Upper lobe of left lung (tissue), 6 donors: ENCODE data around the gene ALDH1A3. TPM values are rescaled to one million over a fixed set of nuclear protein-coding genes. Genes with fewer than 3 reads are reported as not detected.

ENCODE experiments used
- ATAC-seq, 2 donors: fragments of 200-7000 bp; cut with Tn5 transposase; one replicate each; pipeline ENCODE4 v1.9.1; 2022; ENCODE audit warnings: mild to moderate bottlenecking in 2 of 2, moderate library complexity in 2 of 2; ENCODE audit not compliant: low FRiP score in 2 of 2
- DNase-seq, 2 donors: peaks; one replicate each; pipeline ENCODE4 v3.0.0-alpha.2; 2019 to 2020
- H3K27ac ChIP-seq, 4 donors: fragments of 200-600 bp; sonication (generic); one replicate each; pipeline ENCODE4 v1.5.1; 2016 to 2019
- H3K27me3 ChIP-seq, 4 donors: fragments of 200-600 bp; sonication (generic); one replicate each; pipeline ENCODE4 v1.5.1; 2017 to 2019
- H3K36me3 ChIP-seq, 4 donors: fragments of 200-600 bp; sonication (generic); one replicate each; pipeline ENCODE4 v1.5.1; 2016 to 2019
- H3K4me1 ChIP-seq, 4 donors: fragments of 200-600 bp; sonication (generic); one replicate each; pipeline ENCODE4 v1.5.1; 2018 to 2019
- H3K4me3 ChIP-seq, 4 donors: fragments of 200-600 bp; sonication (generic); one replicate each; pipeline ENCODE4 v1.5.1; 2017 to 2019; ENCODE audit warnings: mild to moderate bottlenecking in 2 of 4, moderate library complexity in 1 of 4
- H3K9me3 ChIP-seq, 4 donors: fragments of 200-600 bp; sonication (generic); one replicate each; pipeline ENCODE4 v1.5.1; 2018 to 2019
- CTCF ChIP-seq, 6 experiments: fragments of 450-650 bp in 4 of 6; fragments of 200-600 bp in 2 of 6; sonication (generic) in 2 of 6; IDR thresholded peaks; one replicate each; pipeline ENCODE4 v1.5.1; 2016 to 2019; ENCODE audit warnings: antibody characterized with exemption in 6 of 6
- EP300 ChIP-seq, 4 donors: sonication (generic); formaldehyde crosslinking; IDR thresholded peaks; one replicate each; pipeline ENCODE4 v1.5.1; 2017; ENCODE audit warnings: antibody characterized with exemption in 4 of 4, control low read depth in 2 of 4
- POLR2A ChIP-seq, 4 donors: fragments of 450-650 bp; IDR thresholded peaks; one replicate each; pipeline ENCODE4 v1.5.1; 2016 to 2017; ENCODE audit warnings: antibody characterized with exemption in 4 of 4, mild to moderate bottlenecking in 2 of 4
- POLR2AphosphoS5 ChIP-seq, 2 donors: sonication (generic); formaldehyde crosslinking; IDR thresholded peaks; one replicate each; pipeline ENCODE4 v1.5.1; 2017; ENCODE audit warnings: antibody characterized with exemption in 2 of 2
- WGBS, 2 donors: methylation state at CpG; one replicate each; pipeline ENCODE4 v1.1.5; 2017 to 2018; 5-methylcytosine and 5-hydroxymethylcytosine counted together
- total RNA-seq, 6 donors: library from RNA; depleted of rRNA in 4 of 6; stranded (reverse); fragments of >200 nt in 4 of 6; gene quantifications; one replicate each; pipeline versions ENCODE4 v1.1.0 to v1.2.1, GENCODE V29; 2016 to 2021
- donor health status: DM: no; HTN: no; CAD: no; lungs with moderate emphysema.
- donor health status: DM: no; HTN: yes; CAD: no; lungs with severe emphysema.

The ALDH1A3 gene
- total RNA-seq, 6 donors from 2014 or later: 3.6 to 41.5 (median 14.1) TPM

- Histone ChIP-seq H3K27ac (no peak overlapping the region), H3K4me3 (no peak overlapping the region), H3K9me3 (peaks cover 0 to 2% (median 0%) of the 10 kb centered on the region in 4 donors), H3K27me3 (no peaks in the 10 kb centered on the region), H3K4me1 (no peaks in the 10 kb centered on the region), H3K36me3 (no peaks in the 10 kb centered on the region)
- DNase-seq (no peak), ATAC-seq (peak; percentile 9 to 89)
- no peak for TF ChIP-seq CTCF (IDR thresholded peaks at IDR 0.05)
- TF ChIP-seq POLR2AphosphoS5 (IDR thresholded peaks at IDR 0.05): no peak
- TF ChIP-seq POLR2A (IDR thresholded peaks at IDR 0.05): no peak
- TF ChIP-seq EP300 (IDR thresholded peaks at IDR 0.05): no peak
- WGBS, 2 donors: 52 to 65% methylated on average over 15 of the region's 15 CpGs
Measured at GRCh38 chr15:100863796-100864267, 15.8 kb upstream of the ALDH1A3 start.

- no peaks in the 10 kb centered on the region for H3K4me1 ChIP-seq
- no peaks in the 10 kb centered on the region for H3K36me3 ChIP-seq
- DNase-seq: no peak
- ATAC-seq: no peak
- no peak overlapping the region for H3K4me3 ChIP-seq
- TF ChIP-seq POLR2AphosphoS5 (IDR thresholded peaks at IDR 0.05) (no peak), POLR2A (IDR thresholded peaks at IDR 0.05) (no peak), EP300 (IDR thresholded peaks at IDR 0.05) (no peak), CTCF (IDR thresholded peaks at IDR 0.05) (no peak)
- H3K9me3 ChIP-seq: no peaks in the 10 kb centered on the region
- H3K27ac ChIP-seq: no peak overlapping the region
- WGBS, 2 donors: 83 to 89% methylated on average over 7 to 12 of the region's 12 CpGs
- H3K27me3 ChIP-seq: no peaks in the 10 kb centered on the region
Measured at GRCh38 chr15:100866386-100867330, 13.0 kb upstream of the ALDH1A3 start.

- H3K36me3 ChIP-seq: no peaks in the 10 kb centered on the region
- no peak for TF ChIP-seq CTCF (IDR thresholded peaks at IDR 0.05)
- no peak for TF ChIP-seq EP300 (IDR thresholded peaks at IDR 0.05)
- no peak for TF ChIP-seq POLR2A (IDR thresholded peaks at IDR 0.05)
- TF ChIP-seq POLR2AphosphoS5 (IDR thresholded peaks at IDR 0.05): no peak
- WGBS, 2 donors: 56 to 60% methylated on average over 3 of the region's 3 CpGs
- H3K27me3 ChIP-seq: no peaks in the 10 kb centered on the region
- H3K4me1 ChIP-seq: no peaks in the 10 kb centered on the region
- no peak overlapping the region for H3K27ac ChIP-seq
- no peaks in the 10 kb centered on the region for H3K9me3 ChIP-seq
- no peak for DNase-seq
- no peak for ATAC-seq
- no peak overlapping the region for H3K4me3 ChIP-seq
Measured at GRCh38 chr15:100867433-100867832, 12.2 kb upstream of the ALDH1A3 start.

- ATAC-seq (no peak), DNase-seq (no peak)
- H3K27ac ChIP-seq: no peak overlapping the region
- TF ChIP-seq CTCF (IDR thresholded peaks at IDR 0.05) (peak in 2 of 6 experiments; percentile 8 to 22), EP300 (IDR thresholded peaks at IDR 0.05) (no peak)
- H3K4me1 ChIP-seq: no peaks in the 10 kb centered on the region
- no peak overlapping the region for H3K4me3 ChIP-seq
- no peaks in the 10 kb centered on the region for H3K9me3 ChIP-seq
- H3K27me3 ChIP-seq: no peaks in the 10 kb centered on the region
- no peaks in the 10 kb centered on the region for H3K36me3 ChIP-seq
- 65 to 73% methylated on average over 13 of the region's 13 CpGs for WGBS, 2 donors
Measured at GRCh38 chr15:100869151-100869999, 10.3 kb upstream of the ALDH1A3 start.
